B cell (primary cell): ENCODE measurements around the gene MSX1.

Experiments used
- CTCF ChIP-seq: fragments of 200-600 bp; IDR thresholded peaks from one replicate; pipeline ENCODE4 v1.8.0; 2022; ENCODE audit warnings: antibody characterized with exemption, mild to moderate bottlenecking
- EZH2 ChIP-seq: IDR thresholded peaks from 2 replicates; pipeline ENCODE4 v1.6.1; 2012; ENCODE audit warnings: borderline replicate concordance, low read depth, mild to moderate bottlenecking, moderate library complexity, low read length; ENCODE audit not compliant: insufficient read depth, poor library complexity, severe bottlenecking

GRCh38 chr4:4868758-4869723, 9.6 kb downstream of the MSX1 start:
- TF ChIP-seq CTCF (no peak), EZH2 (no peak)
